ENCODE data around the gene LENG1.

DNA sequence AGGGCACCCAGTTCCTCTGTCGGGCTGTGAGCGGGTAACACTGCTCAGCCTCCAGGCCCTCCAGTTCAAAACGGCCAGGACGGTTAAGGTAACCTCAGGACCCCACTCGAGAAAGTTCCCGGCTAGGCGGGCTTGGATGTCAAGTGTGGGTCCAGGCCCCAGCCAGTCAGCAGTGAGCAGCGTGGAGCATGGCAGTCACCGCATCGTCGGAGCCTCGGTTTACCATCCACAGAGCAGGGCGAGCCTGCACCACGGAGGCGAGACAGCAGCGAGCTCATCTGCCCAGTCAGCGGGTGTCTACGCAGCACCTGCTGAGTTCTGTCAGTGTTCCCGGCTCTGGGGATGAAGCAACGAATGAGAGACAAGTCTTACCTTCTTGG lies 29.9 kb downstream of the LENG1 start:
- no peak for TF ChIP-seq CTCF (IDR thresholded peaks at IDR 0.05)
- TF ChIP-seq POLR2A (IDR thresholded peaks at IDR 0.05): no peak
